ENCODE results near the gene NDUFAF8. TPM values are rescaled to one million over a fixed set of nuclear protein-coding genes. Genes with fewer than 3 reads are reported as not detected.

The NDUFAF8 gene
- total RNA-seq (100 to 1,000 TPM in 2 of 5 donors, 10 to 100 TPM in 2, not detected in 1; 14.5 to 185 (median 92.5) TPM), polyA plus RNA-seq (10 to 100 TPM; 37.7 to 60.8 (median 43.4) TPM)
- long read RNA-seq, donor 1, transcript NDUFAF8-201 (3 exons, 615 nt): major isoform, 10 of 10 reads
- long read RNA-seq, donor 1, partial matches to known transcripts: 0 of 10 reads
- long read RNA-seq, donor 1, other reads (novel, unspliced or antisense): 0 of 10 reads
- long read RNA-seq, donor 2, transcript NDUFAF8-201 (3 exons, 615 nt): major isoform, 13 of 13 reads
- long read RNA-seq, donor 2, partial matches to known transcripts: 0 of 13 reads
- long read RNA-seq, donor 2, other reads (novel, unspliced or antisense): 0 of 13 reads
- long read RNA-seq, donor 3, transcript NDUFAF8-201 (3 exons, 615 nt): major isoform, 15 of 17 reads
- long read RNA-seq, donor 3, partial matches to known transcripts: 0 of 17 reads
- long read RNA-seq, donor 3, other reads (novel, unspliced or antisense): 0 of 17 reads
- long read RNA-seq, donor 4: 0 reads
- long read RNA-seq, donor 5, transcript NDUFAF8-201 (3 exons, 615 nt): major isoform, 26 of 27 reads
- long read RNA-seq, donor 5, partial matches to known transcripts: 0 of 27 reads
- long read RNA-seq, donor 5, other reads (novel, unspliced or antisense): 0 of 27 reads
- long read RNA-seq, donor 6, transcript NDUFAF8-201 (3 exons, 615 nt): major isoform, 57 of 65 reads
- long read RNA-seq, donor 6, partial matches to known transcripts: 5 of 65 reads
- long read RNA-seq, donor 6, other reads (novel, unspliced or antisense): 0 of 65 reads
- long read RNA-seq, donor 7, transcript NDUFAF8-201 (3 exons, 615 nt): major isoform, 25 of 27 reads
- long read RNA-seq, donor 7, partial matches to known transcripts: 0 of 27 reads
- long read RNA-seq, donor 7, other reads (novel, unspliced or antisense): 0 of 27 reads
- long read RNA-seq, donor 8, transcript NDUFAF8-201 (3 exons, 615 nt): major isoform, 13 of 21 reads
- long read RNA-seq, donor 8, partial matches to known transcripts: 6 of 21 reads
- long read RNA-seq, donor 8, other reads (novel, unspliced or antisense): 0 of 21 reads
- long read RNA-seq, donor 9, transcript NDUFAF8-201 (3 exons, 615 nt): major isoform, 15 of 16 reads
- long read RNA-seq, donor 9, partial matches to known transcripts: 0 of 16 reads
- long read RNA-seq, donor 9, other reads (novel, unspliced or antisense): 0 of 16 reads
- long read RNA-seq, donor 10, transcript NDUFAF8-201 (3 exons, 615 nt): major isoform, 10 of 12 reads
- long read RNA-seq, donor 10, partial matches to known transcripts: 0 of 12 reads
- long read RNA-seq, donor 10, other reads (novel, unspliced or antisense): 0 of 12 reads

GRCh38 chr17:81238815-81239713 is at the start of gene NDUFAF8, which contains the start of gene TEPSIN:
Gene NDUFAF8, plus strand, starts transcription at chr17:81239318. Its CDS starts 46 bp downstream, at chr17:81239364.
Gene TEPSIN, minus strand, starts transcription at chr17:81239055. Its CDS starts 22 bp downstream, at chr17:81239033.
- H3K27ac ChIP-seq: peak within 1 kb of the TSS; percentile 63 to 90 (median 90)
- H3K36me3 ChIP-seq: peaks cover under 1 to 30% (median 25%) of the 10 kb centered on the region in 4 donors
- H3K27me3 ChIP-seq: no peaks in the 10 kb centered on the region
- intact Hi-C loops (cut with DNase I; ENCODE audit: low total_unique reads): loop anchor here (10.0 kb wide), 1 partner anchor 94 kb away; no protein-coding TSS in a partner anchor
- H3K4me1 ChIP-seq: peaks cover 27 to 58% (median 48%) of the 10 kb centered on the region in 4 donors
- 0 to 1% (median 0%) methylated on average over 7 to 100 of the region's 100 CpGs for WGBS, 5 donors
- peak within 1 kb of the TSS; percentile 96 to 100 (median 100) for H3K4me3 ChIP-seq
- DNase-seq: peak; percentile 99 to 100
- TF ChIP-seq EP300 (IDR thresholded peaks at IDR 0.05): no peak
- peak in 2 of 3 donors; percentile 74 to 89 for TF ChIP-seq POLR2AphosphoS5 (IDR thresholded peaks at IDR 0.05)
- no peak for TF ChIP-seq POLR2A (IDR thresholded peaks at IDR 0.05)
- TF ChIP-seq CTCF (IDR thresholded peaks at IDR 0.05): no peak
- no peaks in the 10 kb centered on the region for H3K9me3 ChIP-seq

- no peaks in the 10 kb centered on the region for H3K9me3 ChIP-seq
- peaks cover 0 to 6% (median 0%) of the 10 kb centered on the region in 4 donors for H3K4me1 ChIP-seq
- TF ChIP-seq POLR2A (IDR thresholded peaks at IDR 0.05) (no peak), POLR2AphosphoS5 (IDR thresholded peaks at IDR 0.05) (no peak)
- no peaks in the 10 kb centered on the region for H3K27me3 ChIP-seq
- H3K4me3 ChIP-seq: no peak overlapping the region
- 76 to 84% (median 82%) methylated on average over 20 to 27 of the region's 27 CpGs for WGBS, 5 donors
- H3K36me3 ChIP-seq: peaks cover 0 to 58% (median 39%) of the 10 kb centered on the region in 4 donors
- intact Hi-C loops (cut with DNase I; ENCODE audit: low total_unique reads): no loop called here
- H3K27ac ChIP-seq: no peak overlapping the region
- DNase-seq: peak in 1 of 2 donors; percentile 42
These were observed 49.2 kb upstream of the NDUFAF8 start for GRCh38 chr17:81189670-81190530.

GRCh38 chr17:81190591-81190990 is 48.5 kb upstream of the NDUFAF8 start:
- H3K9me3 ChIP-seq: no peaks in the 10 kb centered on the region
- H3K36me3 ChIP-seq: peaks cover 0 to 65% (median 46%) of the 10 kb centered on the region in 4 donors
- H3K4me3 ChIP-seq: no peak overlapping the region
- H3K27me3 ChIP-seq: no peaks in the 10 kb centered on the region
- 95 to 97% (median 95%) methylated on average over 22 to 28 of the region's 28 CpGs for WGBS, 5 donors
- TF ChIP-seq POLR2AphosphoS5 (IDR thresholded peaks at IDR 0.05) (no peak), POLR2A (IDR thresholded peaks at IDR 0.05) (no peak), CTCF (IDR thresholded peaks at IDR 0.05) (no peak), EP300 (IDR thresholded peaks at IDR 0.05) (no peak)
- peaks cover 0 to 6% (median 0%) of the 10 kb centered on the region in 4 donors for H3K4me1 ChIP-seq
- intact Hi-C loops (cut with DNase I; ENCODE audit: low total_unique reads): no loop called here
- no peak overlapping the region for H3K27ac ChIP-seq
- DNase-seq: no peak
